ENCODE measurements around the gene MARK2.

MARK2 gene

DNA sequence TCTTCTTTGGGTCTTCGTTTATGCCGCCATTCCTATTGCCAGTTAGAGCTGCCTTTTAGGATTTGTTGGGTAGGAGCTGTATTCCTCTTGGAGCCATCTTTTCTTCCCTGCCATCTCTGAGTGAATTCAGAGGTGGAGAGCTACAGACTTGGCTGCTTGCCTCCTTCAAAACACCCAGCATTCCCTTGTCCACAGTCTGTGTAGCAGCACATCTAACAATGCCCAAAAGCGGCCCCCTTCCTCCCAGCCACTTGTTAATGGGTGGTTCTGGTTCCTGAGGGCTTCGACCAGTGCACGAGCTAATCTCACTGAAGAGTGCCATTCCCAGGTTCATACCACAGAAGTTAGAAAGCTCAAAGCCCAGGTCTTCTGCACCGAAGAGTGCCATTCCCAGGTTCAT, 37.7 kb downstream of the MARK2 start:
- Mint-ChIP-seq H3K4me1 (ENCODE audit: low read depth) (peaks cover 90% of the 10 kb centered on the region), H3K27ac (no peak overlapping the region), H3K36me3 (ENCODE audit: low read depth) (peaks cover 16% of the 10 kb centered on the region), H3K9me3 (no peaks in the 10 kb centered on the region), H3K4me3 (no peak overlapping the region), H3K27me3 (no peaks in the 10 kb centered on the region)

- peaks cover 86% of the 10 kb centered on the region for H3K4me1 Mint-ChIP-seq (ENCODE audit: low read depth)
- no peaks in the 10 kb centered on the region for H3K27me3 Mint-ChIP-seq
- H3K9me3 Mint-ChIP-seq, result no peaks in the 10 kb centered on the region
These were observed 38.8 kb downstream of the MARK2 start for GRCh38 chr11:63877658-63878241.

GRCh38 chr11:63879598-63880402, 40.9 kb downstream of the MARK2 start:
- Mint-ChIP-seq H3K4me3 (no peak overlapping the region), H3K9me3 (no peaks in the 10 kb centered on the region), H3K27ac (peak overlapping the region; percentile 61), H3K36me3 (ENCODE audit: low read depth) (peaks cover 21% of the 10 kb centered on the region), H3K4me1 (ENCODE audit: low read depth) (peaks cover 86% of the 10 kb centered on the region), H3K27me3 (no peaks in the 10 kb centered on the region)

More at GRCh38 chr11:63877658-63878241, 38.8 kb downstream of the MARK2 start:
- Mint-ChIP-seq H3K4me3 (peak overlapping the region; percentile 39), H3K27ac (peak overlapping the region; percentile 85), H3K36me3 (ENCODE audit: low read depth) (peaks cover 16% of the 10 kb centered on the region)

DNA sequence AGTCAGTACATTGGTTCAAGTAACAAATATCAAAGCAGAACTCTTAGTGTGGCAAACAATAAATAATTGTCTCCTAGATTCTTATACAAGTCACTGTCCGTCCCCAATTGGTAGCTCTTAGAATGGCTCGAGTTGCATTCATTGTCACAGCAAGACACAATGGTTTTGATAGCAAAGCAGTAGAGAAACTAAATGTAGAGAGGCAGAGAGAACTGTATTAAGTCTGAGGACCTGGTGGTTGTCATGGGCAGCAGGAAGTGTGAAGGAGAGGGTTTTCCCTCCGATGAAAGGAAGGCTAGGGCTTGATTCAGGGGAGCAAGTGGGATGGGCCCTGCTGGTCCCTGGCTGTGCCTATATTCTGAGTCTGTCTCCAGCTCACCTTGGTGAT, 41.5 kb downstream of the MARK2 start:
- H3K27ac Mint-ChIP-seq, result peak overlapping the region; percentile 61
- no peaks in the 10 kb centered on the region for H3K9me3 Mint-ChIP-seq
- peaks cover 83% of the 10 kb centered on the region for H3K4me1 Mint-ChIP-seq (ENCODE audit: low read depth)
- H3K36me3 Mint-ChIP-seq (ENCODE audit: low read depth), result peaks cover 20% of the 10 kb centered on the region
- H3K27me3 Mint-ChIP-seq, result no peaks in the 10 kb centered on the region
- no peak overlapping the region for H3K4me3 Mint-ChIP-seq

GRCh38 chr11:63882555-63883242, 43.8 kb downstream of the MARK2 start:
- no peak overlapping the region for H3K4me3 Mint-ChIP-seq
- peaks cover 80% of the 10 kb centered on the region for H3K4me1 Mint-ChIP-seq (ENCODE audit: low read depth)
- H3K27ac Mint-ChIP-seq, result peak overlapping the region; percentile 11
- H3K9me3 Mint-ChIP-seq, result no peaks in the 10 kb centered on the region
- H3K36me3 Mint-ChIP-seq (ENCODE audit: low read depth), result peaks cover 17% of the 10 kb centered on the region
- H3K27me3 Mint-ChIP-seq, result no peaks in the 10 kb centered on the region

- H3K4me1 Mint-ChIP-seq (ENCODE audit: low read depth), result peaks cover 80% of the 10 kb centered on the region
- no peaks in the 10 kb centered on the region for H3K9me3 Mint-ChIP-seq
- no peak overlapping the region for H3K4me3 Mint-ChIP-seq
- peaks cover 14% of the 10 kb centered on the region for H3K36me3 Mint-ChIP-seq (ENCODE audit: low read depth)
- no peak overlapping the region for H3K27ac Mint-ChIP-seq
- H3K27me3 Mint-ChIP-seq, result no peaks in the 10 kb centered on the region
These were observed 44.9 kb downstream of the MARK2 start for GRCh38 chr11:63883791-63884190.

- H3K27ac Mint-ChIP-seq, result peak overlapping the region; percentile 52
- H3K4me3 Mint-ChIP-seq, result no peak overlapping the region
These were observed 45.5 kb downstream of the MARK2 start for GRCh38 chr11:63884196-63884932.

DNA sequence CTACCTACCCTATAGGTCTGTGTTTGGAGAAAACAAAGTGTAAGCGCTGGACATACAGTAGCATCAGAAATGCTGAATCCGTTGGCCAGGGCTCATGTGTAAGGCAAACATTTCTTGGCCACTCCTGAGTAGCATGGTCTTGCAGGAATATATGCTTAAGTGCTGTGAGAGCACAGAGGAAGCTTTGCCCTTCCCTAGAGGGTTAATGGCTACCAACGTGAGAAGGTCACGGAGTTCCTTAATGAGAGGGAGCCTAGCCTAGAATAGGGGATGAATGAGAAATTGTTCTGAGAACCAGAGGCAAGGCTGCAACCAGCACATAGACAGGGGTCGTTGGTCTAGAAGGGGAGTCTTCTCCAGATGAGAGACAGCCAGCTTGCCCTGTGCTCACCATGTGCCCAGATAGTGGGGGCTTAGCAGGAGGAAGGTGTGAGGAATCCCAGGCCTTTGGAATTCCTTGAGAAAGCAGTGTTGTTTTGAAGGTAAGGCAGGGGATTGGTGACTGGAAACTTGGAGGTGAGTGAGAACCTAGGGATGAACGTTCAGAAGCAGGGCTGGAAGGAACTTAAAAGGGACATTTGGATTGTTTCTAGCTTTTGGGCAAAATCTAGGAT, 48.6 kb downstream of the MARK2 start:
- Mint-ChIP-seq H3K9me3 (no peaks in the 10 kb centered on the region), H3K4me1 (ENCODE audit: low read depth) (peaks cover 84% of the 10 kb centered on the region), H3K27me3 (no peaks in the 10 kb centered on the region), H3K27ac (peak overlapping the region; percentile 39), H3K36me3 (ENCODE audit: low read depth) (peaks cover 14% of the 10 kb centered on the region), H3K4me3 (peak overlapping the region; percentile 35)

More at GRCh38 chr11:63884196-63884932, 45.5 kb downstream of the MARK2 start:
- Mint-ChIP-seq H3K9me3 (no peaks in the 10 kb centered on the region), H3K4me1 (ENCODE audit: low read depth) (peaks cover 80% of the 10 kb centered on the region), H3K36me3 (ENCODE audit: low read depth) (peaks cover 13% of the 10 kb centered on the region), H3K27me3 (no peaks in the 10 kb centered on the region)

GRCh38 chr11:63888170-63889086, 49.5 kb downstream of the MARK2 start:
- H3K4me1 Mint-ChIP-seq (ENCODE audit: low read depth), result peaks cover 79% of the 10 kb centered on the region
- H3K36me3 Mint-ChIP-seq (ENCODE audit: low read depth), result peaks cover 15% of the 10 kb centered on the region
- H3K9me3 Mint-ChIP-seq, result no peaks in the 10 kb centered on the region
- H3K27me3 Mint-ChIP-seq, result no peaks in the 10 kb centered on the region
- peak overlapping the region; percentile 92 for H3K27ac Mint-ChIP-seq
- peak overlapping the region; percentile 85 for H3K4me3 Mint-ChIP-seq

DNA sequence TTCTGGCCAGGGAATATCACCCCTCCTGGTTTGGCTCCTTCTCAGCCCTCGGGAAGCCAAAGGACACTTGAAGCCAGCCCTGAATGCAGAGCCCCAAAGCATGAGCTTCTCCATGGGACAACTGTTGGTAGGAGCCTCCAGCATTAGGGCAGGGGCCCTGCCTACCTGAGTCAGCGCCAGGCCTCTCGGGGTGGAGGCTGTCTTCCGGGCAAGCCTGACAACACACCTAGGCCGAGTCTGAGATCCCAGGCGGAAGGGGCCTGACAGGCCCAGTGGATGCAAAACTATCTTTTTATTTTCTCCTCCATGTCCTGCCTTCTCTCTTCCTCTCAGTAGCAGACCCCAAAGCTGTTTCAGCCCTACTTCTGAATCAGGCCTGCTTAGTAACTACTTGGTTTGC, 50.4 kb downstream of the MARK2 start:
- no peaks in the 10 kb centered on the region for H3K27me3 Mint-ChIP-seq
- H3K4me1 Mint-ChIP-seq (ENCODE audit: low read depth), result peaks cover 70% of the 10 kb centered on the region
- no peak overlapping the region for H3K27ac Mint-ChIP-seq
- H3K4me3 Mint-ChIP-seq, result peak overlapping the region; percentile 47
- H3K36me3 Mint-ChIP-seq (ENCODE audit: low read depth), result peaks cover 22% of the 10 kb centered on the region
- H3K9me3 Mint-ChIP-seq, result no peaks in the 10 kb centered on the region

DNA sequence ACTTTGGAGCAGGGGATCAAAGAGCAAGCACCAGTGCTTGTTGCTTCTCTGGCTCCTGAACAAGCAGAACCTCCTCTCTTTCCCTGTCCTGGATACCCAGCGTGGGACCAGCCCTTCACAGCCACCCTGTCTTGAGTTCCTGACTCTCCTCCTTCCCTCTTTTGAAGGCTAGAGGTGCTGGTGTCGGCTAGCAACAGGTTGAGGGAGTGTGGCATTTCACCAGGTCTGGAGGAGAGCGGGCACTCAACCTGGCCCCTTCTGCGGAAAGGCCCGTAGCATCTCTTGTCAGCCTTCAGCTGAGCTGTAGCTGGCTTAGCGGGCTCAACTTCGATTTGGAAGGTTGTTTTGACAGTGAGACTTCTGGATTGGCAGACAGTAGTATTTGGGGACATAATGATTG, 51.5 kb downstream of the MARK2 start:
- Mint-ChIP-seq H3K4me1 (ENCODE audit: low read depth) (peaks cover 64% of the 10 kb centered on the region), H3K27ac (peak overlapping the region; percentile 45), H3K9me3 (no peaks in the 10 kb centered on the region), H3K4me3 (no peak overlapping the region), H3K36me3 (ENCODE audit: low read depth) (peaks cover 22% of the 10 kb centered on the region), H3K27me3 (no peaks in the 10 kb centered on the region)

- H3K27me3 Mint-ChIP-seq, result no peaks in the 10 kb centered on the region
- H3K27ac Mint-ChIP-seq, result no peak overlapping the region
- no peak overlapping the region for H3K4me3 Mint-ChIP-seq
- no peaks in the 10 kb centered on the region for H3K9me3 Mint-ChIP-seq
- peaks cover 62% of the 10 kb centered on the region for H3K4me1 Mint-ChIP-seq (ENCODE audit: low read depth)
- H3K36me3 Mint-ChIP-seq (ENCODE audit: low read depth), result peaks cover 37% of the 10 kb centered on the region
These were observed 53.3 kb downstream of the MARK2 start for GRCh38 chr11:63892228-63892627.

- H3K9me3 Mint-ChIP-seq, result no peaks in the 10 kb centered on the region
- no peak overlapping the region for H3K27ac Mint-ChIP-seq
- H3K4me1 Mint-ChIP-seq (ENCODE audit: low read depth), result peaks cover 50% of the 10 kb centered on the region
- no peak overlapping the region for H3K4me3 Mint-ChIP-seq
- H3K27me3 Mint-ChIP-seq, result no peaks in the 10 kb centered on the region
- H3K36me3 Mint-ChIP-seq (ENCODE audit: low read depth), result peaks cover 48% of the 10 kb centered on the region
These were observed 54.4 kb downstream of the MARK2 start for GRCh38 chr11:63893355-63893754.
